HepG2 (cell line): ENCODE measurements around the gene EI24. TPM values are rescaled to one million over a fixed set of nuclear protein-coding genes. Genes with fewer than 3 reads are reported as not detected.

ENCODE experiments used
- E2F2 ChIP-seq: sonication (generic); formaldehyde crosslinking; IDR thresholded peaks from 2 replicates; pipeline ENCODE4 v1.4.0; 2020; ENCODE audit warnings: missing genetic modification reagents, borderline replicate concordance
- ETV6 ChIP-seq: sonication (generic); formaldehyde crosslinking; conservative IDR thresholded peaks from 2 replicates; pipeline ENCODE4 v1.4.0; 2020; ENCODE audit warnings: missing genetic modification reagents
- GABPA ChIP-seq, 2 experiments: IDR thresholded peaks; 2 replicates each; pipeline ENCODE4 v1.6.1; 2011 to 2016; ENCODE audit warnings: low read depth in 2 of 2, low read length in 1 of 2, missing biosample characterization in 1 of 2, missing genetic modification characterization in 1 of 2
- HOMEZ ChIP-seq: IDR thresholded peaks from 2 replicates; pipeline ENCODE4 v1.6.1; 2016; ENCODE audit warnings: low read depth
- KDM5B ChIP-seq: sonication (generic); formaldehyde crosslinking; IDR thresholded peaks from 2 replicates; pipeline ENCODE4 v1.4.0; 2020; ENCODE audit warnings: missing genetic modification reagents, mild to moderate bottlenecking, borderline replicate concordance
- KDM6A ChIP-seq: IDR thresholded peaks from 2 replicates; pipeline ENCODE4 v1.6.1; 2016; ENCODE audit warnings: low read depth
- PHF21A ChIP-seq: sonication (generic); formaldehyde crosslinking; IDR thresholded peaks from 2 replicates; pipeline ENCODE4 v1.5.0; 2020; ENCODE audit warnings: mild to moderate bottlenecking, missing genetic modification reagents
- PRMT3 ChIP-seq: sonication (generic); formaldehyde crosslinking; IDR thresholded peaks from 2 replicates; pipeline ENCODE4 v1.8.1; 2022; ENCODE audit warnings: low read depth, mild to moderate bottlenecking, moderate library complexity, missing genetic modification reagents, borderline replicate concordance
- RARG ChIP-seq: sonication (generic); formaldehyde crosslinking; IDR thresholded peaks from 2 replicates; pipeline ENCODE4 v1.4.0; 2020; ENCODE audit warnings: low read depth, mild to moderate bottlenecking, missing genetic modification reagents
- REPIN1 ChIP-seq: sonication (generic); formaldehyde crosslinking; IDR thresholded peaks from 2 replicates; pipeline ENCODE4 v1.8.0; 2022; ENCODE audit warnings: missing genetic modification reagents, low read depth, mild to moderate bottlenecking, borderline replicate concordance
- ZNF20 ChIP-seq: sonication (generic); formaldehyde crosslinking; IDR thresholded peaks from 2 replicates; pipeline ENCODE4 v1.4.0; 2020; ENCODE audit warnings: mild to moderate bottlenecking, moderate library complexity, missing genetic modification reagents
- ZNF30 ChIP-seq: sonication (generic); formaldehyde crosslinking; IDR thresholded peaks from 2 replicates; pipeline ENCODE4 v1.5.0; 2020; ENCODE audit warnings: mild to moderate bottlenecking, missing genetic modification reagents
- ZNF329 ChIP-seq: sonication (generic); formaldehyde crosslinking; IDR thresholded peaks from 2 replicates; pipeline ENCODE4 v1.9.0; 2021; ENCODE audit warnings: low read depth, mild to moderate bottlenecking, missing genetic modification reagents
- ZNF34 ChIP-seq: sonication (generic); formaldehyde crosslinking; IDR thresholded peaks from 2 replicates; pipeline ENCODE4 v1.4.0; 2020; ENCODE audit warnings: mild to moderate bottlenecking, missing genetic modification reagents, borderline replicate concordance
- ZNF574 ChIP-seq: sonication (generic); formaldehyde crosslinking; IDR thresholded peaks from 2 replicates; pipeline ENCODE4 v1.4.0; 2020; ENCODE audit warnings: missing genetic modification reagents
- ZNF850 ChIP-seq: sonication (generic); formaldehyde crosslinking; conservative IDR thresholded peaks from 2 replicates; pipeline ENCODE4 v1.9.0; 2021; ENCODE audit warnings: mild to moderate bottlenecking, missing genetic modification reagents
- polyA plus RNA-seq, 8 experiments: library from polyadenylated mRNA; depleted of rRNA in 3 of 8; stranded (reverse) in 7 of 8; unstranded in 1 of 8; fragments of >200 nt; fragmentation: Illumina TruSeq in 4 of 8; extraction: Trizol in 4 of 8; gene quantifications; 2 replicates each; pipeline versions ENCODE4 v1.2.1 to v1.2.3, GENCODE V29; 2011 to 2016; ENCODE audit warnings: low read depth in 4 of 8, missing spikeins in 1 of 8, mixed read lengths in 1 of 8; ENCODE audit not compliant: insufficient read depth in 1 of 8
- total RNA-seq, 5 experiments: library from RNA; depleted of rRNA; stranded (reverse); fragments of >200 nt; fragmentation: Illumina TruSeq; extraction: Trizol; gene quantifications; 2 replicates each; pipeline ENCODE4 v1.2.3, GENCODE V29; 2016; ENCODE audit warnings: low read depth in 1 of 5
- TF ChIP-seq, protein P1 (sequence below): sonication (generic); formaldehyde crosslinking; IDR thresholded peaks from 2 replicates; pipeline ENCODE4 v1.4.0; 2020; ENCODE audit warnings: missing genetic modification reagents
- TF ChIP-seq, protein P2 (sequence below): IDR thresholded peaks from 2 replicates; pipeline ENCODE4 v1.6.1; 2016; ENCODE audit warnings: missing compliant biosample characterization, missing genetic modification reagents, borderline replicate concordance
- TF ChIP-seq, protein P3 (sequence below): IDR thresholded peaks from 2 replicates; pipeline ENCODE4 v1.6.1; 2016; ENCODE audit warnings: mild to moderate bottlenecking, missing biosample characterization, missing genetic modification reagents

The EI24 gene
- total and polyA plus RNA-seq, 2 of the 13 experiments (the other 11 are each of a cell fraction or from before 2014, with no cell fraction given): 84.7 to 126 TPM

GRCh38 chr11:125625630-125626287 is 56.5 kb downstream of the EI24 start (continued):
- TF ChIP-seq E2F2 (CRISPR knock-in tag): peak; percentile 94; the same call in 1 of the 2 replicates
- TF ChIP-seq HOMEZ (CRISPR knock-in tag): peak; percentile 25; the same call in 1 of the 2 replicates
- TF ChIP-seq ZNF20: no peak
- no peak for TF ChIP-seq RARG
- TF ChIP-seq PHF21A (CRISPR knock-in tag): peak; percentile 66
- TF ChIP-seq ZNF574: peak; percentile 97
- TF ChIP-seq KDM6A: no peak
- TF ChIP-seq ZNF30: 0 out of 2 replicates have a peak, but pooled peaks have one; percentile 81
- TF ChIP-seq ETV6 (CRISPR knock-in tag): peak; percentile 2; the same call in 1 of the 2 replicates
- peak; percentile 86 for TF ChIP-seq KDM5B (CRISPR knock-in tag)
- no peak; the same call in 1 of the 2 replicates for TF ChIP-seq ZNF34 (CRISPR knock-in tag)
- TF ChIP-seq, protein P1, sequence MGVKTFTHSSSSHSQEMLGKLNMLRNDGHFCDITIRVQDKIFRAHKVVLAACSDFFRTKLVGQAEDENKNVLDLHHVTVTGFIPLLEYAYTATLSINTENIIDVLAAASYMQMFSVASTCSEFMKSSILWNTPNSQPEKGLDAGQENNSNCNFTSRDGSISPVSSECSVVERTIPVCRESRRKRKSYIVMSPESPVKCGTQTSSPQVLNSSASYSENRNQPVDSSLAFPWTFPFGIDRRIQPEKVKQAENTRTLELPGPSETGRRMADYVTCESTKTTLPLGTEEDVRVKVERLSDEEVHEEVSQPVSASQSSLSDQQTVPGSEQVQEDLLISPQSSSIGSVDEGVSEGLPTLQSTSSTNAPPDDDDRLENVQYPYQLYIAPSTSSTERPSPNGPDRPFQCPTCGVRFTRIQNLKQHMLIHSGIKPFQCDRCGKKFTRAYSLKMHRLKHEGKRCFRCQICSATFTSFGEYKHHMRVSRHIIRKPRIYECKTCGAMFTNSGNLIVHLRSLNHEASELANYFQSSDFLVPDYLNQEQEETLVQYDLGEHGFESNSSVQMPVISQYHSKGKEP: no peak
- TF ChIP-seq, protein P2, sequence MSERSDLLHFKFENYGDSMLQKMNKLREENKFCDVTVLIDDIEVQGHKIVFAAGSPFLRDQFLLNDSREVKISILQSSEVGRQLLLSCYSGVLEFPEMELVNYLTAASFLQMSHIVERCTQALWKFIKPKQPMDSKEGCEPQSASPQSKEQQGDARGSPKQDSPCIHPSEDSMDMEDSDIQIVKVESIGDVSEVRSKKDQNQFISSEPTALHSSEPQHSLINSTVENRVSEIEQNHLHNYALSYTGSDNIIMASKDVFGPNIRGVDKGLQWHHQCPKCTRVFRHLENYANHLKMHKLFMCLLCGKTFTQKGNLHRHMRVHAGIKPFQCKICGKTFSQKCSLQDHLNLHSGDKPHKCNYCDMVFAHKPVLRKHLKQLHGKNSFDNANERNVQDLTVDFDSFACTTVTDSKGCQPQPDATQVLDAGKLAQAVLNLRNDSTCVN (CRISPR knock-in tag): no peak; the same call in 1 of the 2 replicates
- 0 out of 2 replicates have a peak, but pooled peaks have one; percentile 26 for TF ChIP-seq PRMT3
- no peak for TF ChIP-seq GABPA (IDR thresholded peaks at IDR 0.05; ENCODE audit: low read depth, low read length)
- TF ChIP-seq GABPA (CRISPR knock-in tag; IDR thresholded peaks at IDR 0.05; ENCODE audit: low read depth): peak; percentile 64
- TF ChIP-seq ZNF850 (CRISPR knock-in tag): no peak
- peak; percentile 69; the same call in 1 of the 2 replicates for TF ChIP-seq REPIN1
- peak; percentile 75; the same call in 1 of the 2 replicates for TF ChIP-seq ZNF329
- TF ChIP-seq, protein P3, sequence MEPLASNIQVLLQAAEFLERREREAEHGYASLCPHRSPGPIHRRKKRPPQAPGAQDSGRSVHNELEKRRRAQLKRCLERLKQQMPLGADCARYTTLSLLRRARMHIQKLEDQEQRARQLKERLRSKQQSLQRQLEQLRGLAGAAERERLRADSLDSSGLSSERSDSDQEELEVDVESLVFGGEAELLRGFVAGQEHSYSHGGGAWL (CRISPR knock-in tag): peak; percentile 87; the same call in 1 of the 2 replicates
